H9 (cell line): ENCODE measurements around the gene RAB31. TPM values are rescaled to one million over a fixed set of nuclear protein-coding genes. Genes with fewer than 3 reads are reported as not detected.

ENCODE experiments used
- DNase-seq: peaks from one replicate; pipeline ENCODE4 v3.0.0-alpha.2; 2017
- H2AFZ ChIP-seq: one replicate; pipeline ENCODE4 v1.6.1; 2013; ENCODE audit warnings: mild to moderate bottlenecking, low read length, control low read depth, moderate library complexity
- H2AK5ac ChIP-seq: 2 replicates; pipeline ENCODE4 v1.6.1; 2013; ENCODE audit warnings: low read length, control low read depth, mixed read lengths; ENCODE audit not compliant: insufficient read length
- H2BK120ac ChIP-seq: one replicate; pipeline ENCODE4 v1.6.1; 2013; ENCODE audit warnings: low read depth, mild to moderate bottlenecking, low read length, control low read depth, inconsistent platforms; ENCODE audit not compliant: poor library complexity, severe bottlenecking
- H2BK12ac ChIP-seq: 2 replicates; pipeline ENCODE4 v1.6.1; 2013; ENCODE audit warnings: low read length, control low read depth, mixed read lengths, low read depth; ENCODE audit not compliant: insufficient read length
- H2BK15ac ChIP-seq: 2 replicates; pipeline ENCODE4 v1.6.1; 2013; ENCODE audit warnings: low read depth, low read length, control low read depth
- H2BK20ac ChIP-seq: one replicate; pipeline ENCODE4 v1.6.1; 2013; ENCODE audit warnings: low read depth, mild to moderate bottlenecking, low read length, control low read depth, inconsistent platforms; ENCODE audit not compliant: poor library complexity, severe bottlenecking
- H2BK5ac ChIP-seq: 2 replicates; pipeline ENCODE4 v1.6.1; 2013; ENCODE audit warnings: low read length, control low read depth, mixed read lengths; ENCODE audit not compliant: insufficient read length
- H3K14ac ChIP-seq: 2 replicates; pipeline ENCODE4 v1.6.1; 2013; ENCODE audit warnings: low read length, control low read depth; ENCODE audit not compliant: insufficient read depth
- H3K18ac ChIP-seq: 2 replicates; pipeline ENCODE4 v1.6.1; 2013; ENCODE audit warnings: low read depth, mild to moderate bottlenecking, mixed read lengths, low read length, control low read depth; ENCODE audit not compliant: insufficient read length
- H3K23ac ChIP-seq: 2 replicates; pipeline ENCODE4 v1.6.1; 2013; ENCODE audit warnings: low read length, control low read depth, mixed read lengths, low read depth; ENCODE audit not compliant: insufficient read length
- H3K23me2 ChIP-seq: 2 replicates; pipeline ENCODE4 v1.6.1; 2013; ENCODE audit warnings: low read depth, mild to moderate bottlenecking, mixed read lengths, low read length, control low read depth; ENCODE audit not compliant: insufficient read length, poor library complexity, severe bottlenecking
- H3K27ac ChIP-seq: 2 replicates; pipeline ENCODE4 v1.5.1; 2013; ENCODE audit warnings: low read length, control low read depth, mixed read lengths, low read depth; ENCODE audit not compliant: insufficient read length
- H3K27me3 ChIP-seq: 2 replicates; pipeline ENCODE4 v1.6.1; 2013; ENCODE audit warnings: low read length, control low read depth, inconsistent platforms; ENCODE audit not compliant: insufficient read depth
- H3K4ac ChIP-seq: 2 replicates; pipeline ENCODE4 v1.6.1; 2013; ENCODE audit warnings: low read depth, mild to moderate bottlenecking, control low read depth, inconsistent platforms, low read length, moderate library complexity
- H3K4me1 ChIP-seq: 2 replicates; pipeline ENCODE4 v1.6.1; 2013; ENCODE audit warnings: low read length, control low read depth, inconsistent platforms; ENCODE audit not compliant: insufficient read depth
- H3K4me2 ChIP-seq: 2 replicates; pipeline ENCODE4 v1.6.1; 2013; ENCODE audit warnings: low read length, control low read depth, mixed read lengths; ENCODE audit not compliant: insufficient read length, insufficient read depth
- H3K56ac ChIP-seq: 2 replicates; pipeline ENCODE4 v1.6.1; 2013; ENCODE audit warnings: low read depth, mild to moderate bottlenecking, mixed read lengths, low read length, control low read depth; ENCODE audit not compliant: insufficient read length
- H3K79me1 ChIP-seq: 2 replicates; pipeline ENCODE4 v1.6.1; 2013; ENCODE audit warnings: low read depth, mild to moderate bottlenecking, moderate library complexity, low read length, control low read depth, inconsistent platforms; ENCODE audit not compliant: insufficient read depth, poor library complexity, severe bottlenecking
- H3K79me2 ChIP-seq: 2 replicates; pipeline ENCODE4 v1.6.1; 2013; ENCODE audit warnings: low read length, control low read depth, inconsistent platforms; ENCODE audit not compliant: insufficient read depth
- H3K9ac ChIP-seq: 2 replicates; pipeline ENCODE4 v1.6.1; 2013; ENCODE audit warnings: low read length, control low read depth, mixed read lengths; ENCODE audit not compliant: insufficient read length; ENCODE audit errors: extremely low read depth
- H3K9me3 ChIP-seq: one replicate; pipeline ENCODE4 v1.6.1; 2013; ENCODE audit warnings: low read depth, low read length, inconsistent platforms; ENCODE audit not compliant: control insufficient read depth
- H3T11ph ChIP-seq: one replicate; pipeline ENCODE4 v1.6.1; 2013; ENCODE audit warnings: mild to moderate bottlenecking, low read length, control low read depth, inconsistent platforms
- H4K20me1 ChIP-seq: one replicate; pipeline ENCODE4 v1.6.1; 2013; ENCODE audit not compliant: control insufficient read depth, insufficient read length, insufficient read depth
- H4K5ac ChIP-seq: 2 replicates; pipeline ENCODE4 v1.6.1; 2013; ENCODE audit warnings: low read depth, mild to moderate bottlenecking, mixed read lengths, low read length, control low read depth; ENCODE audit not compliant: insufficient read length
- H4K8ac ChIP-seq: replicated peaks from 2 replicates; pipeline ENCODE4 v1.6.1; 2013; ENCODE audit warnings: low read length, control low read depth, mixed read lengths, low read depth; ENCODE audit not compliant: insufficient read length
- H4K91ac ChIP-seq: 2 replicates; pipeline ENCODE4 v1.6.1; 2013; ENCODE audit warnings: low read depth, mild to moderate bottlenecking, moderate library complexity, mixed read lengths, low read length, control low read depth; ENCODE audit not compliant: insufficient read length
- H3K27ac Mint-ChIP-seq, 3 experiments: 2 replicates in 2 of 3; 3 replicates in 1 of 3; pipeline ENCODE4 v1.8.0; 2020 to 2021; ENCODE audit warnings: mixed read lengths in 3 of 3, mild to moderate bottlenecking in 1 of 3, moderate library complexity in 1 of 3
- H3K27me3 Mint-ChIP-seq: 2 replicates; pipeline ENCODE4 v1.8.0; 2021; ENCODE audit warnings: low read depth, mild to moderate bottlenecking, moderate library complexity, mixed read lengths
- H3K36me3 Mint-ChIP-seq, 3 experiments: 2 replicates in 2 of 3; 3 replicates in 1 of 3; pipeline ENCODE4 v1.8.0; 2020 to 2021; ENCODE audit warnings: low read depth in 3 of 3, mixed read lengths in 3 of 3; ENCODE audit not compliant: insufficient read depth in 1 of 3
- H3K4me1 Mint-ChIP-seq, 2 experiments: 2 replicates each; pipeline ENCODE4 v1.8.0; 2020; ENCODE audit warnings: mixed read lengths in 2 of 2
- H3K4me3 Mint-ChIP-seq, 2 experiments: 2 replicates in 1 of 2; 3 replicates in 1 of 2; pipeline ENCODE4 v1.8.0; 2020 to 2021; ENCODE audit warnings: mild to moderate bottlenecking in 2 of 2, mixed read lengths in 2 of 2, moderate library complexity in 1 of 2
- H3K9me3 Mint-ChIP-seq, 2 experiments: 2 replicates in 1 of 2; 3 replicates in 1 of 2; pipeline ENCODE4 v1.8.0; 2020; ENCODE audit warnings: mild to moderate bottlenecking in 2 of 2, mixed read lengths in 2 of 2, moderate library complexity in 1 of 2
- CTCF ChIP-seq: fragments of 200-600 bp; sonication (generic); conservative IDR thresholded peaks from 3 replicates; pipeline ENCODE4 v1.8.0; 2021; ENCODE audit warnings: antibody characterized with exemption, mild to moderate bottlenecking
- WGBS: extraction: QIAGEN DNeasy Blood & Tissue Kit; methylation state at CpG from one replicate; pipeline ENCODE4 v1.1.7; 2013; ENCODE audit warnings: missing lambda C conversion rate, low lambda C conversion rate, mixed read lengths; ENCODE audit not compliant: insufficient read length; ENCODE audit errors: extremely low coverage; 5-methylcytosine and 5-hydroxymethylcytosine counted together
- total RNA-seq: library from RNA; stranded (reverse); gene quantifications from 2 replicates; pipeline ENCODE4 v1.2.1, GENCODE V29; 2021

RAB31 gene
- total RNA-seq, 1 experiment from 2014 or later, result 22.4 TPM

DNA sequence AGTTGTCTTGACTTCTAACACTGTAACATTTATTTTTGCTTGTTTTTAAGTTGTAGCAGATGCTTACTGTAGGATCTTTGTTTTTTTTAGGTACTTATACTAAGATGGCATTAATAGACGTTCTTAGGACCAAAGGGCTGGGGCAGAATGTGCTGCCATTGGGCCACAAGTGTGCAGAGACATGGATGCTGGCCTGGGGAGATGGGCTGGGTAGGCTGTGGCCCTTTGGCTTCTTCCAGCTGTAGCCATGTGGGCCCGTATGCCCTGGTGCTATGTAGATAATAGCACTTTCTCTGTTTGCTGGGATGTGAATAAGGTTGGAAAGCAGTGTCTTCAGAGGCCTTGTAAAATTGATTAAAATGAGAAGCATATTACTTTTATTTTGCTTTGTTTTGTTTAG is 18.8 kb downstream of the RAB31 start:
- Mint-ChIP-seq H3K27ac (peak overlapping the region in 1 of 3 experiments; percentile 49; a peak in 1 of 7 replicates), H3K4me1 (peaks cover 10 to 13% of the 10 kb centered on the region in 2 experiments; a peak in 3 of 4 replicates), H3K27me3 (no peaks in the 10 kb centered on the region), H3K4me3 (no peak overlapping the region), H3K9me3 (peaks cover 2 to 3% of the 10 kb centered on the region in 2 experiments; a peak in 4 of 5 replicates), H3K36me3 (peaks cover 4 to 5% (median 4%) of the 10 kb centered on the region in 3 experiments)
- no peak overlapping the region for H2AK5ac ChIP-seq
- no peak overlapping the region for H2BK120ac ChIP-seq
- H2BK5ac ChIP-seq, result no peak overlapping the region
- no peak overlapping the region for H4K8ac ChIP-seq
- no CpG with 5 or more reads among the region's 2 CpGs for WGBS
- H3K79me1 ChIP-seq, result no peaks in the 10 kb centered on the region
- H3K56ac ChIP-seq, result no peak overlapping the region
- H3K9me3 ChIP-seq, result no peaks in the 10 kb centered on the region
- no peaks in the 10 kb centered on the region for H3K23me2 ChIP-seq
- no peak overlapping the region for H3T11ph ChIP-seq
- no peak overlapping the region for H3K18ac ChIP-seq
- no peak overlapping the region for H3K23ac ChIP-seq
- no peak overlapping the region for H2BK12ac ChIP-seq
- H3K27me3 ChIP-seq, result no peaks in the 10 kb centered on the region
- H3K4me2 ChIP-seq, result no peak overlapping the region
- H4K91ac ChIP-seq, result no peak overlapping the region
- H3K9ac ChIP-seq, result no peak overlapping the region
- H3K4me1 ChIP-seq, result 0 out of 2 replicates have a peak, but pooled peaks cover 5% of the 10 kb centered on the region
- TF ChIP-seq CTCF, result no peak
- H2AFZ ChIP-seq, result no peak overlapping the region
- no peak overlapping the region for H2BK20ac ChIP-seq
- H3K14ac ChIP-seq, result no peak overlapping the region
- H3K79me2 ChIP-seq, result no peaks in the 10 kb centered on the region
- no peak for DNase-seq
- no peak overlapping the region for H2BK15ac ChIP-seq
- H3K4ac ChIP-seq, result no peak overlapping the region
- no peak overlapping the region for H3K27ac ChIP-seq
- H4K5ac ChIP-seq, result no peak overlapping the region
- no peaks in the 10 kb centered on the region for H4K20me1 ChIP-seq
